Measurements from ENCODE around the gene VMAC. TPM values are rescaled to one million over a fixed set of nuclear protein-coding genes. Genes with fewer than 3 reads are reported as not detected.

Gene VMAC
- total and polyA plus RNA-seq, 2 of the 8 experiments (the other 6 are each of a cell fraction or from before 2014, with no cell fraction given): 1.3 to 2.2 TPM

DNA sequence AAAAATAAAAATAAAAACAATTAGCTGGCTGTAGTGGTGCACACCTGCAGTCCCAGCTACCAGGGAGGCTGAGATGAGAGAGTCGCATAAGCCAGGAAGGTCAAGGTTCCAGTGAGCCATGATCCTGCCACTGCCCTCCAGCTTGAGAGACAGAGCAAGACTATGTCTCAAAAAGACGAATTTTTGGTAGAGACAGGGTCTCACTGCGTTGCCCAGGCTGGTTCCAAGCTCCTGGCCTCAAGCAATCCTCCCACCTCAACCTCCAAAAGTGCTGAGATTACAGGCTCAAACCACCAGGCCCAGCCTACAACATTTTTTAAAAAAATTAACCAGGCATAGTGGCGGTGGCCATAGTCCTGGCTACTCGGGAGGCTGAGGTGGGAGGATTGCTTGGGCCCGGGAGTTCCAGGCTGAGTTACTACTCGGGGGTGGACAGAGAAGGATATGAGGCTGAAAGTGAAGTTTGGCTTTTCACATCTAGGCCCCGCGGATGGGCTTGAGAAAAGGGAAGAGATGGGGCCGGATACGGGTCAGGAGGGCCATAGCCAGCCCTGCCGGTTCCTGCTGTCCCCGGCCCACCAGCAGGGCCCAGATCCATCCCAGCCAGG is 11.3 kb upstream of the VMAC start:
- Histone ChIP-seq H3K36me3 (ENCODE audit: control insufficient read depth in 2 of 4, insufficient read depth in 4 of 4, low read length in 3 of 4) (peaks cover 0 to 16% (median 8%) of the 10 kb centered on the region in 4 experiments; a peak in 5 of 8 replicates), H2BK120ac (replicated peaks; ENCODE audit: low read depth, low read length) (no peak overlapping the region), H2BK15ac (ENCODE audit: low read length) (no peak overlapping the region), H4K8ac (ENCODE audit: extremely low read depth, insufficient read depth, low read length) (peak overlapping the region; percentile 47; the same call in 1 of the 2 replicates), H4K20me1 (replicated peaks in 1 of 2; ENCODE audit: control insufficient read depth in 1 of 2, insufficient read depth in 2 of 2, low read length in 2 of 2) (peaks cover 5 to 15% of the 10 kb centered on the region in 2 experiments), H3K4ac (replicated peaks; ENCODE audit: insufficient read length, low read depth, low read length) (no peak overlapping the region), H4K91ac (replicated peaks; ENCODE audit: insufficient read length, low read length) (no peak overlapping the region), H2AK5ac (ENCODE audit: low read depth, low read length) (no peak overlapping the region), H3K4me3 (ENCODE audit: extremely low read depth in 1 of 4, insufficient read depth in 2 of 4, low read depth in 3 of 4, low read length in 4 of 4) (no peak overlapping the region), H3K9ac (replicated peaks in 1 of 4; ENCODE audit: extremely low read depth in 1 of 4, low read depth in 3 of 4, low read length in 3 of 4) (no peak overlapping the region), H3K4me1 (replicated peaks in 1 of 4; ENCODE audit: control insufficient read depth in 3 of 4, insufficient read depth in 4 of 4, low read length in 3 of 4) (peaks cover 0 to 11% (median 4%) of the 10 kb centered on the region in 4 experiments; a peak in 5 of 7 replicates), H2BK20ac (ENCODE audit: low read length) (no peak overlapping the region), H3K18ac (ENCODE audit: extremely low read depth, low read length) (no peak overlapping the region), H2AFZ (ENCODE audit: low read length) (no peak overlapping the region), H3K9me3 (ENCODE audit: insufficient read depth in 2 of 2, low read depth in 1 of 2, low read length in 1 of 2) (no peaks in the 10 kb centered on the region), H3K27ac (ENCODE audit: low read depth, low read length) (no peak overlapping the region), H3K23ac (ENCODE audit: insufficient read length) (no peak overlapping the region), H3K79me2 (ENCODE audit: control insufficient read depth in 1 of 2, insufficient read depth in 2 of 2, low read length in 2 of 2) (peaks cover 0 to 5% of the 10 kb centered on the region in 2 experiments; a peak in 1 of 4 replicates), H3K79me1 (ENCODE audit: low read depth, low read length) (peaks cover 2% of the 10 kb centered on the region; the same call in 1 of the 2 replicates), H3K4me2 (ENCODE audit: insufficient read depth in 1 of 2, low read depth in 2 of 2, low read length in 2 of 2) (no peak overlapping the region), H3K14ac (ENCODE audit: insufficient read length) (no peak overlapping the region), H3K27me3 (replicated peaks in 1 of 4; ENCODE audit: control insufficient read depth in 3 of 4, extremely low read depth in 1 of 4, insufficient read depth in 3 of 4, low read length in 3 of 4) (peaks cover 0 to 1% (median 0%) of the 10 kb centered on the region in 4 experiments; a peak in 3 of 7 replicates), H2BK5ac (ENCODE audit: low read depth, low read length) (no peak overlapping the region), H3K56ac (replicated peaks; ENCODE audit: insufficient read length, low read depth, low read length) (no peak overlapping the region), H2BK12ac (ENCODE audit: low read depth, low read length) (no peak overlapping the region), H3K23me2 (ENCODE audit: low read depth, low read length) (no peaks in the 10 kb centered on the region), H4K5ac (ENCODE audit: insufficient read length, low read depth, low read length) (no peak overlapping the region)
- POLR2A ChIA-PET (ENCODE audit: partially characterized antibody): interaction anchor here (0.5 to 5.3 kb wide), 13 partner anchors 9 to 202 kb away, joined by 3 to 49 read pairs (median 4); partner anchors contain the start of genes NDUFA11, NRTN and VMAC
- 89% methylated on average over 13 of the region's 13 CpGs; no CpG with 5 or more reads in 1 of the 2 experiments for WGBS, 2 experiments (ENCODE audit: extremely low coverage in 1 of 2, insufficient coverage in 1 of 2, insufficient read length in 1 of 2, insufficient replicate concordance in 2 of 2, low coverage in 1 of 2, low lambda C conversion rate in 2 of 2, missing lambda C conversion rate in 1 of 2)
- CTCF ChIA-PET (ENCODE audit: partially characterized antibody): interaction anchor here (1.1 to 3.2 kb wide), 9 partner anchors 9 to 99 kb away, joined by 4 to 20 read pairs (median 6); partner anchors contain the start of genes FUT6 and NDUFA11
- FAIRE-seq (no peak), DNase-seq (ENCODE audit: low read depth in 1 of 2, low spot score in 2 of 2) (no peak)
- TF ChIP-seq, protein P1, sequence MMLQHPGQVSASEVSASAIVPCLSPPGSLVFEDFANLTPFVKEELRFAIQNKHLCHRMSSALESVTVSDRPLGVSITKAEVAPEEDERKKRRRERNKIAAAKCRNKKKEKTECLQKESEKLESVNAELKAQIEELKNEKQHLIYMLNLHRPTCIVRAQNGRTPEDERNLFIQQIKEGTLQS (IDR thresholded peaks at IDR 0.05; ENCODE audit: insufficient read depth, low read depth, low read length): no peak
- TF ChIP-seq BACH1 (IDR thresholded peaks at IDR 0.05; ENCODE audit: low read length): no peak
- no peak for TF ChIP-seq KDM4A (IDR thresholded peaks at IDR 0.05; ENCODE audit: low read depth, low read length, severe bottlenecking)
- TF ChIP-seq SIN3A (conservative IDR thresholded peaks at IDR 0.05 in 1 of 2, IDR thresholded peaks at IDR 0.05 in 1 of 2; ENCODE audit: low read depth in 1 of 2, low read length in 2 of 2): no peak
- TF ChIP-seq BRCA1 (IDR thresholded peaks at IDR 0.05; ENCODE audit: low read depth, low read length): no peak
- no peak for TF ChIP-seq SP4 (IDR thresholded peaks at IDR 0.05; ENCODE audit: low read length)
- TF ChIP-seq, protein P2, sequence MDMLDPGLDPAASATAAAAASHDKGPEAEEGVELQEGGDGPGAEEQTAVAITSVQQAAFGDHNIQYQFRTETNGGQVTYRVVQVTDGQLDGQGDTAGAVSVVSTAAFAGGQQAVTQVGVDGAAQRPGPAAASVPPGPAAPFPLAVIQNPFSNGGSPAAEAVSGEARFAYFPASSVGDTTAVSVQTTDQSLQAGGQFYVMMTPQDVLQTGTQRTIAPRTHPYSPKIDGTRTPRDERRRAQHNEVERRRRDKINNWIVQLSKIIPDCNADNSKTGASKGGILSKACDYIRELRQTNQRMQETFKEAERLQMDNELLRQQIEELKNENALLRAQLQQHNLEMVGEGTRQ (IDR thresholded peaks at IDR 0.05; ENCODE audit: low read length): no peak
- TF ChIP-seq TAF1 (IDR thresholded peaks at IDR 0.05; ENCODE audit: low read depth, low read length): no peak
- TF ChIP-seq TCF12 (IDR thresholded peaks at IDR 0.05; ENCODE audit: low read depth, low read length): no peak
- no peak for TF ChIP-seq GTF2F1 (IDR thresholded peaks at IDR 0.05; ENCODE audit: borderline replicate concordance, low read depth, low read length)
- no peak for TF ChIP-seq TEAD4 (IDR thresholded peaks at IDR 0.05; ENCODE audit: low read depth, low read length)
